Embryonic facial prominence (tissue), 1 donor: ENCODE data around the gene MAST3.
A peak's percentile ranks its signal among the peaks of the same experiment; 100 is the strongest.

Experiments
- DNase-seq: peaks from one replicate; pipeline ENCODE4 v3.0.0-alpha.2; 2016; ENCODE audit errors: extremely low spot score

Gene MAST3

DNA sequence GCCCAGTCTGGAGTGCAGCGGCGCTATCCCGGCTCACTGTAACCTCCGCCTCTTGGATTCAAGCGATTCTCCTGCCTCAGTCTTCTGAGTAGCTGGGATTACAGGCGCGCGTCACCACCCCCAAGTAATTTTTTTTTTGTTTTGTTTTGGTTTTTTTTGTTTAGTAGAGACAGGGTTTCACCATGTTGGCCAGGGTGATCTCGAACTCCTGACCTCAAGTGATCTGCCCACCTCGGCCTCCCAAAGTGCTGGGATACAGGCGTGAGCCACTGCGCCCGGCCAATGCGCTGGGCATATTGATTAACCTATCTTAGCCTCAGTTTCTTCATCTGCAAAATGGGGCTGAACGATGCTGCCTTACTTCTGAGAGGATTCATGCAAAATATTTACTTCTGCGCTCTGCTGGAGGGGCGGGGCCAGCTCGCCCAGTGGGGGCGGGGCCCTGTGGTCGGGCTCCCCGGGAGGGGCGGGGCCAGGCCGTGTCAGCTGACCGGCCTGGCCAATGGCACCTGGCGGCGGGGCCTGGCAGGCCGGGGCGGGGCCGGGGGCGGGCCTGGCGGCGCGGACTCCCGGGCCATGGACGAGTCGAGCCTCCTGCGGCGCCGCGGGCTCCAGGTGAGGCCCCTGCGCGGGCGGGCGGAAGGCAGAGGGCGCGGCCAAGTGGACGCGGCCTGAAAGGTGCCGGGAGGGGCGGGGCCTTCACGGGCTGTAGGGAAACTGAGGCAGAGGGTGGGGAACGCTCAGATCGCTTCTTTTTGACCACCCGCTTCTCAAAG lies at the start of gene MAST3:
TSS of gene MAST3 (plus strand) at position 562 of the 776 bp plus-strand sequence. CDS start at position 577, 15 bp downstream.
- DNase-seq = no peak

DNA sequence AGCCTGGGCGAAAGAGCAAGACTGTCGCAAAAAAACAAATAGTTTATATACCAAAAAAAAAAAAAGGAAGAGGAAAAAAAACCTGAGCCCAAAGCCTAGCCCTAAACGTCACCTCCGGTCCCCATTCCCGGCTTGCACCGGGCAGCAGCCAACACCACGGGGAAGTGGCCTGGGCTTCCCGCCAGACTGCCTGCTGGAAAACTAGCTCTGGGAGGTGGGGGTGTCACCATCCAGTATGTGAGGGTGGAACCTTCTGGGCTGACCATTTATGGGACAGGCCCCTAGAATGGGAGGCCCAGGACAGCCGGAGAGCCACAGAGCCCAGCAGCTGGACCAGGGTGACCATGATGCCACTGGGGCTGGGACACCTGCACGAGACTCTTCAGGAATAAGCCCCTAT lies 48.2 kb upstream of the MAST3 start:
- no peak for DNase-seq

DNA sequence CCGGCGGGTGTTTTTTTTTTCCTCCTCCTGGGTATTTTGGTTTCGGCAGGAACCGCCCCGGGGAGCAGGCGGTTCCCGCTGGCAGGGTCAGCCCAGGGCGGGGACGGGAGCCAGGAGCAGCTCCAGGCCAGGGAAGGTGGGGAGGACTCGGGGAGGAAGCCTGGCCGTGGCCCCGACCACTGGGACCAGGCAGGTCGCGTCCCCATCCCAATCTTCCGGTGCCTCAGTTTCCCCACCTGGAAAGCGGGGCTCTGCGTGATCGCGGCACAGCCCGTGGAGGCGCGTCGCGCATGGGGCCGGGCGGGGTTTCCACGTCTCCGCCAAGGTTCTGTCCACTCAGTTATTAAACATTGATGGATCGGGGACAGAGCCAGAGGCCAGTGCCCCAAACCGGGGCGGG lies 45.7 kb upstream of the MAST3 start:
- no peak for DNase-seq

DNA sequence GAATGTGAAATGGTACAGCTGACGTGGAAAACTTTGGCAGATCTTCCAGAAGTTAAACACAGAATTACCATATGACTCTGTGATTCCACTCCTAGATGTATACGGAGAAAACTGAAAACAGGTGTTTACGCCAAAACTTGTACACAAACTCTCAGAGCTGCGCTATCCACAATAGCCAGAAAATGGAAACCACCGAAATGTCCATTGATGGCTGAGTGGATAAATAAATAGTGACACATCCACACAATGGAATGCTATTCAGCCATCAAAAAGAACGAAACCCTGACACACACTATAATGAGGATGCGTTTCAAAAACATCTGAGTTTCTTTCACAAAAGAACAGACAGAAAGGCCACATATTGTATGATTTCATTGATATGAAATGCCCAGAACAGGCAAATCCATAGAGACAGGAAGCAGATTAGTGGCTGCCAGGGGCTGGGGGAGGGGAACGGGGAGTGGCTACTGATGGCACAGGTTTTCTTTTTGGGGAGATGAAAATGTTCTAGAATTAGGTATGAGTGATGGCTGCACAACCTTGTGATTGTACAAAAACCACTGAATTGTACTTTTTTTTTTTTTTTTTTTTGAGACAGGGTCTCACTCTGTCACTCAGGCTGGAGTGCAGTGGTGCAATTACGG lies 43.9 kb upstream of the MAST3 start:
- DNase-seq = no peak

DNA sequence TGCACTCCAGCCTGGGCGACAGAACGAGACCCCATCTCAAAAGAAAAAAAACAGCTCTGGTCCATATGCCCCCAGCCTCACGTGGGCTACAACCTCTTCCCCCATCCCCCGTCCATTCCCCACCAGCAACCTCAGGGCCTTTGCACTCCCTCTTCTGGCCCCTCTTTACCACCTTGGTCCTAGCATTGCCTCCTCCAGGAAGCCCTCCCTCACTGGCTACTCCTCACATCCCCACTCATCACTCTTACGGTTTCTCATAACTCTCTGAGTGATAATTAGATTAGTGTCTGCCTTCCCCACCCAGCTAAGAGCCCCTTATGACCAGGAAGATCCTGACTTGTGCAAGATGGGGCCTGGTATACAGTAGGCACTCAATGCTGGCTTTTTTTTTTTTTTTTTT lies 41.6 kb upstream of the MAST3 start:
- DNase-seq = no peak

GRCh38 chr19:18057557-18057956 lies 40.0 kb upstream of the MAST3 start:
- DNase-seq = no peak

- DNase-seq = peak; percentile 73
Measured at GRCh38 chr19:18058208-18059009, 39.2 kb upstream of the MAST3 start.

- DNase-seq = no peak
Measured at GRCh38 chr19:18059297-18059696, 38.3 kb upstream of the MAST3 start.

DNA sequence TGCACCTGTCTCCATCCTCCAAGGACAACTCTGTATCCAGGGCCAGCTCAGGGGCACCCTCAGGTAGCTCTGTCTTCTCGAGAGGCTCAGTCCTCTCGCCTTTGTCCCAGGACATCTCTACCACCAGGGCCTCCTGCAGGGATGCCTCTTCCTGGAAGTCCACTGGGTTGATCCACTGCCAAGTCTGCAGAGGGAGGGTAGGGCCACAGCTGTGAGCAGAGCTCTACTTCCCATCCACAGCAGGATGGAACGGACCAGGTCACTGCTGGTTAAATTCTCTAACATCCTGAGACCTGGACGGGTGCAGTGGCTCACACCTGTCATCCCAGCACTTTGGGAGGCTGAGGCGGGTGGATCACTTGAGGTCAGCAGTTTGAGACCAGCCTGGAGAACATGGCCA lies 37.7 kb upstream of the MAST3 start:
- no peak for DNase-seq

- DNase-seq = no peak
Measured at GRCh38 chr19:18060472-18060871, 37.1 kb upstream of the MAST3 start.

- no peak for DNase-seq
Measured at GRCh38 chr19:18062028-18062427, 35.5 kb upstream of the MAST3 start.

GRCh38 chr19:18063463-18063862 lies 34.1 kb upstream of the MAST3 start:
- no peak for DNase-seq

DNA sequence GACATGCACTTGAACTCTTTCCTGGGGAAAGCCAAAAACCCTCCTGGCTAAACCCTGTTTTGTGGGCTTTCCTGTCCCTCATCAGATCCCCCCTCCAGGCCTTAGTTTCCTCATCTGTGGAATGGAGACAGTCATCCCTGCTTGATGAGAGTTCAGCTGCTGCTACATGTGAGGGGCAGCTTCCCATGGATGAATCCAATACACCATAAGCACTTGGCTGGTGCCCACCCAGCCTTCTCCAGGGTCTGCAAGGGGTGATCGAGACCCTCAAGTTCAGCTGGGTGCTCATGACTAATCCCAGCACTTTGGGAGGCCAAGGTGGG lies 32.4 kb upstream of the MAST3 start:
- no peak for DNase-seq

- DNase-seq = no peak
Measured at GRCh38 chr19:18068395-18068794, 29.2 kb upstream of the MAST3 start.

DNA sequence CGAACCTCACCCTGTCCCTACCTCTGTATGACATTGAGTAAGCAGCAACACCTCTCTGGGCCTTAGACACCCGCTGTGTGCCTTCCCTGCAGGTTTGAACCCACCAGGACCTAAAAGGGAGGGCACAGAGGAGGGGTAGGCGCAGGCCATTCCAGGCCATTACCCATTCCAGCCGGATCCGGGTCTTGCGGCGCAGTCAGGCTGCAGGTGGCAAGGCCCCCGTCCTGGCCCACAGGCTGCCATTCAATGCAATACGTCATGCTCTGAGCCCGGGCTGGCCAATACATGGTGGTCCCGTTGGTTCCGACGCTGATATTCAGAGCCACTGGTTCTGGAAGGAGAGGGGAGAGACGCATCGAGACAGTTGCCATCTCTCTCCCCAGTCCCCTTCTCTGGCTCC lies 28.2 kb upstream of the MAST3 start:
- DNase-seq = no peak

- no peak for DNase-seq
Measured at GRCh38 chr19:18070181-18070580, 27.4 kb upstream of the MAST3 start.

GRCh38 chr19:18072335-18072734 lies 25.2 kb upstream of the MAST3 start:
- no peak for DNase-seq

- DNase-seq = no peak
Measured at GRCh38 chr19:18073197-18073596, 24.4 kb upstream of the MAST3 start.

- no peak for DNase-seq
Measured at GRCh38 chr19:18074192-18074591, 23.4 kb upstream of the MAST3 start.

DNA sequence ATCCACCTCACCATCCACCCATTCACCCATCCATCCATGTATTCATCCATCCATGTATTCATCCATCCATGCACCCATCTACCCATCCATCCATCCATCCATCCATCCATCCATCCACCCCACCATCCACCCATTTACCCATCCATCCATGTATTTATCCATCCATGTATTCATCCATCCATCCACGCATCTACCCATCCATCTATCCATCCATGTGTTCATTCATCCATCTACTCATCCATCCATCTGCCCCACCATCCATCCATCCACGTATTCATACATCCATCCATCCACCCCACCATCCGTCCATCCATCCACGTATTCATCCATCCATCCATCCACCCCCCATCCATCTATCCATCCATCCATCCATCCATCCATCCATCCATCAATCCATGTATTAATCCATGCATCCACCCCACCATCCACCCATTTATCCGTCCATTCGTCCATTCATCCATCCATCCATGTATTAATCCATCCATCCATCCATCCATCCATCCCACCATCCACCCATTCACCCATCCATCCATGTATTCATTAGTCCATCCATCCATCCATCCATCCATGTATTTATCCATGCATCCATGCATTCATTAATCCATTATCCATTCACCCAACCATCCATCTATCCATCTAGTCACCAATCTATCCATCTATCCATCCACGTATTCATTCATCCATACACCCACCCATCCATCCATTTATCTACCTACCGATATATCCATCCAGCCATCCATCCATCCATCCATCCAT lies 13.5 kb upstream of the MAST3 start:
- no peak for DNase-seq

GRCh38 chr19:18085702-18086457 lies 11.7 kb upstream of the MAST3 start:
- no peak for DNase-seq
